HepG2 (cell line): ENCODE measurements around the gene ZNF217. TPM values are rescaled to one million over a fixed set of nuclear protein-coding genes. Genes with fewer than 3 reads are reported as not detected.

Source experiments
- CEBPG ChIP-seq: IDR thresholded peaks from 2 replicates; pipeline ENCODE4 v1.6.1; 2016
- EEA1 ChIP-seq: sonication (generic); formaldehyde crosslinking; IDR thresholded peaks from 2 replicates; pipeline ENCODE4 v1.5.1; 2020; ENCODE audit warnings: mild to moderate bottlenecking, missing genetic modification reagents, borderline replicate concordance
- FOXK1 ChIP-seq: sonication (generic); formaldehyde crosslinking; IDR thresholded peaks from 2 replicates; pipeline ENCODE4 v1.4.0; 2020; ENCODE audit warnings: low read depth, missing genetic modification reagents, borderline replicate concordance
- GATAD2A ChIP-seq: IDR thresholded peaks from 2 replicates; pipeline ENCODE4 v1.6.1; 2016
- HNRNPLL ChIP-seq: fragments of 200-400 bp; formaldehyde crosslinking; IDR thresholded peaks from 2 replicates; pipeline ENCODE4 v1.6.1; 2017; ENCODE audit warnings: mild to moderate bottlenecking, low read depth, low read length; ENCODE audit not compliant: poor library complexity, severe bottlenecking
- KLF11 ChIP-seq: IDR thresholded peaks from 2 replicates; pipeline ENCODE4 v1.6.1; 2016; ENCODE audit warnings: missing compliant biosample characterization
- NR0B2 ChIP-seq: sonication (generic); formaldehyde crosslinking; IDR thresholded peaks from 2 replicates; pipeline ENCODE4 v1.4.0; 2020; ENCODE audit warnings: mild to moderate bottlenecking, missing genetic modification reagents
- POLR2A ChIP-seq, 2 experiments: IDR thresholded peaks; 2 replicates each; pipeline ENCODE4 v1.6.1; 2011; ENCODE audit warnings: low read depth in 2 of 2, low read length in 2 of 2, mild to moderate bottlenecking in 1 of 2, moderate library complexity in 1 of 2; ENCODE audit not compliant: insufficient read depth in 1 of 2
- SOX6 ChIP-seq, 2 experiments: fragments of 450-650 bp in 1 of 2; sonication (generic) in 1 of 2; formaldehyde crosslinking in 1 of 2; IDR thresholded peaks; 2 replicates each; pipeline versions ENCODE4 v1.4.0 to v1.6.1; 2017 to 2020; ENCODE audit warnings: antibody characterized with exemption in 1 of 2, mild to moderate bottlenecking in 1 of 2, missing genetic modification reagents in 1 of 2
- SRSF9 ChIP-seq: fragments of 200-400 bp; formaldehyde crosslinking; IDR thresholded peaks from 2 replicates; pipeline ENCODE4 v1.6.1; 2018; ENCODE audit warnings: borderline replicate concordance, mild to moderate bottlenecking, low read depth, low read length; ENCODE audit not compliant: insufficient read depth, poor library complexity, severe bottlenecking
- STAG1 ChIP-seq: sonication (generic); formaldehyde crosslinking; IDR thresholded peaks from 2 replicates; pipeline ENCODE4 v1.4.0; 2020; ENCODE audit warnings: missing genetic modification reagents
- THRA ChIP-seq: sonication (generic); formaldehyde crosslinking; IDR thresholded peaks from 2 replicates; pipeline ENCODE4 v1.4.0; 2020; ENCODE audit warnings: missing genetic modification reagents, borderline replicate concordance
- TMF1 ChIP-seq: sonication (generic); formaldehyde crosslinking; IDR thresholded peaks from 2 replicates; pipeline ENCODE4 v1.8.1; 2022; ENCODE audit warnings: low read depth, missing genetic modification reagents
- TRIM22 ChIP-seq: fragments of 450-650 bp; IDR thresholded peaks from 2 replicates; pipeline ENCODE4 v1.6.1; 2017
- TRIM24 ChIP-seq: sonication (generic); formaldehyde crosslinking; IDR thresholded peaks from 2 replicates; pipeline ENCODE4 v1.8.0; 2022; ENCODE audit warnings: mild to moderate bottlenecking, missing genetic modification reagents
- ZMYM3 ChIP-seq: sonication (generic); formaldehyde crosslinking; IDR thresholded peaks from 2 replicates; pipeline ENCODE4 v1.5.1; 2020; ENCODE audit warnings: mild to moderate bottlenecking, missing genetic modification reagents
- ZNF124 ChIP-seq: sonication (generic); formaldehyde crosslinking; IDR thresholded peaks from 2 replicates; pipeline ENCODE4 v1.4.0; 2020; ENCODE audit warnings: missing genetic modification reagents
- ZNF251 ChIP-seq: sonication (generic); formaldehyde crosslinking; IDR thresholded peaks from 2 replicates; pipeline ENCODE4 v1.9.0; 2021; ENCODE audit warnings: mild to moderate bottlenecking, missing genetic modification reagents
- ZNF275 ChIP-seq: sonication (generic); formaldehyde crosslinking; IDR thresholded peaks from 2 replicates; pipeline ENCODE4 v1.8.0; 2022; ENCODE audit warnings: missing genetic modification reagents, mild to moderate bottlenecking, inconsistent platforms, borderline replicate concordance
- ZNF362 ChIP-seq: sonication (generic); formaldehyde crosslinking; IDR thresholded peaks from 2 replicates; pipeline ENCODE4 v1.4.0; 2020; ENCODE audit warnings: missing genetic modification reagents, mild to moderate bottlenecking, borderline replicate concordance
- ZNF543 ChIP-seq: sonication (generic); formaldehyde crosslinking; IDR thresholded peaks from 2 replicates; pipeline ENCODE4 v1.4.0; 2020; ENCODE audit warnings: mild to moderate bottlenecking, missing genetic modification reagents
- ZNF556 ChIP-seq: sonication (generic); formaldehyde crosslinking; IDR thresholded peaks from 2 replicates; pipeline ENCODE4 v1.4.0; 2020; ENCODE audit warnings: mild to moderate bottlenecking, missing genetic modification reagents, borderline replicate concordance
- ZNF557 ChIP-seq: sonication (generic); formaldehyde crosslinking; IDR thresholded peaks from 2 replicates; pipeline ENCODE4 v1.4.0; 2020; ENCODE audit warnings: missing genetic modification reagents
- ZNF598 ChIP-seq: sonication (generic); formaldehyde crosslinking; IDR thresholded peaks from 2 replicates; pipeline ENCODE4 v1.5.1; 2020; ENCODE audit warnings: mild to moderate bottlenecking, missing genetic modification reagents, borderline replicate concordance
- ZNF776 ChIP-seq: sonication (generic); formaldehyde crosslinking; IDR thresholded peaks from 2 replicates; pipeline ENCODE4 v1.4.0; 2020; ENCODE audit warnings: mild to moderate bottlenecking, missing genetic modification reagents
- polyA plus RNA-seq, 8 experiments: library from polyadenylated mRNA; depleted of rRNA in 3 of 8; stranded (reverse) in 7 of 8; unstranded in 1 of 8; fragments of >200 nt; fragmentation: Illumina TruSeq in 4 of 8; extraction: Trizol in 4 of 8; gene quantifications; 2 replicates each; pipeline versions ENCODE4 v1.2.1 to v1.2.3, GENCODE V29; 2011 to 2016; ENCODE audit warnings: low read depth in 4 of 8, missing spikeins in 1 of 8, mixed read lengths in 1 of 8; ENCODE audit not compliant: insufficient read depth in 1 of 8
- total RNA-seq, 5 experiments: library from RNA; depleted of rRNA; stranded (reverse); fragments of >200 nt; fragmentation: Illumina TruSeq; extraction: Trizol; gene quantifications; 2 replicates each; pipeline ENCODE4 v1.2.3, GENCODE V29; 2016; ENCODE audit warnings: low read depth in 1 of 5

ZNF217 gene
- total and polyA plus RNA-seq, 2 of the 13 experiments (the other 11 are each of a cell fraction or from before 2014, with no cell fraction given) = 22.3 to 29.8 TPM

GRCh38 chr20:53642196-53643030 is 48.8 kb upstream of the ZNF217 start (continued):
- no peak for TF ChIP-seq TMF1
- no peak for TF ChIP-seq SRSF9
- TF ChIP-seq TRIM24 (CRISPR knock-in tag) = no peak
- TF ChIP-seq POLR2A (IDR thresholded peaks at IDR 0.05; ENCODE audit: insufficient read depth in 1 of 2, low read depth in 2 of 2, low read length in 2 of 2) = peak in 1 of 2 experiments; percentile 82; a peak in 2 of 4 replicates
- no peak; the same call in none of the 2 replicates for TF ChIP-seq ZNF543
- TF ChIP-seq KLF11 (CRISPR knock-in tag) = peak; percentile 40; the same call in 1 of the 2 replicates
- peak; percentile 89 for TF ChIP-seq CEBPG (CRISPR knock-in tag)
- no peak for TF ChIP-seq ZNF251
- TF ChIP-seq ZNF556 (CRISPR knock-in tag) = peak; percentile 92; the same call in 1 of the 2 replicates
- TF ChIP-seq TRIM22 = no peak
- peak; percentile 98 for TF ChIP-seq GATAD2A (CRISPR knock-in tag)
- no peak; the same call in 1 of the 2 replicates for TF ChIP-seq ZNF557
- TF ChIP-seq ZNF776 = no peak
- peak; percentile 87 for TF ChIP-seq FOXK1 (CRISPR knock-in tag)
- no peak; the same call in 1 of the 2 replicates for TF ChIP-seq ZNF275
- no peak for TF ChIP-seq SOX6 (IDR thresholded peaks at IDR 0.05)
- TF ChIP-seq SOX6 (CRISPR knock-in tag; IDR thresholded peaks at IDR 0.05) = peak; percentile 97
- TF ChIP-seq ZNF362 (CRISPR knock-in tag) = peak; percentile 84; the same call in 1 of the 2 replicates
- TF ChIP-seq NR0B2 (CRISPR knock-in tag) = no peak
- peak; percentile 51 for TF ChIP-seq STAG1 (CRISPR knock-in tag)
- TF ChIP-seq ZNF124 (CRISPR knock-in tag) = no peak; the same call in 1 of the 2 replicates
- peak; percentile 99 for TF ChIP-seq THRA
- TF ChIP-seq ZMYM3 (CRISPR knock-in tag) = peak; percentile 97
- no peak for TF ChIP-seq HNRNPLL
- TF ChIP-seq EEA1 = no peak
- TF ChIP-seq ZNF598 = peak; percentile 76; the same call in 1 of the 2 replicates
